Stimulated activated CD4-positive, alpha-beta T cell treated with anti-CD3 and anti-CD28 coated beads, TNF-alpha, amount 100 ng/mL, for 48 hours (primary cell): Measurements from ENCODE around the gene ZDHHC1.
"Not testable (repeated sequence)": the region's sequence is repeated elsewhere in the genome, so short reads cannot be mapped to it uniquely, and the experiment has no call there.

ENCODE experiments used
- DNase-seq, 3 donors: peaks; one replicate each; pipeline ENCODE4 v3.0.0-alpha.2; 2020; ENCODE audit warnings: low read depth in 3 of 3

The ZDHHC1 gene

DNA sequence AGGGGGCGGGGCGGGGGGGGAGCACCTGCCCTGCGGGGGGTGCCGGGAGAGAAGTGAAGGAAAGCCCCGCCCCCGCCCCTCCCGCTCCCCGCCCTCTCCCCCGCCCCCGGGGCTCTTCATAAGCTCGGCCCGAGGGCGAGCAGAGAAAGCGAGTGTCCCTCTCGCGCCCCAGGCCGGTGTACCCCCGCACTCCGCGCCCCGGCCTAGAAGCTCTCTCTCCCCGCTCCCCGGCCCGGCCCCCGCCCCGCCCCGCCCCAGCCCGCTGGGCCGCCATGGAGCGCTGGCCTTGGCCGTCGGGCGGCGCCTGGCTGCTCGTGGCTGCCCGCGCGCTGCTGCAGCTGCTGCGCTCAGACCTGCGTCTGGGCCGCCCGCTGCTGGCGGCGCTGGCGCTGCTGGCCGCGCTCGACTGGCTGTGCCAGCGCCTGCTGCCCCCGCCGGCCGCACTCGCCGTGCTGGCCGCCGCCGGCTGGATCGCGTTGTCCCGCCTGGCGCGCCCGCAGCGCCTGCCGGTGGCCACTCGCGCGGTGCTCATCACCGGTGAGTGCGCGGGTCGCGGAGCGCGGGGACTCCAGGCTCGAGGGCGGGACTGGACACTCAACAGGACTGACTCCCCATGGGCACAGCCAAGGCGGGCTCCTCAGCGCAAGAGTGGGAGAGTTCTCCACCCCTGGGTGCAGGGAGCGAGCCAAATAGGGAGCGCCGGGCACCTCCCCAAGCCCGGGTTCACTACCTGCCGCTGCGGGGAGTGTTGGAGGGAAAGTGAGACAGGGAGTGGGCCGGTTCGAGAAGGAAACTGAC, 14.9 kb upstream of the ZDHHC1 start, which contains the start of gene HSD11B2:
HSD11B2 (plus strand) TSS at position 145 of the 798 bp plus-strand sequence; CDS start at position 273, 128 bp downstream.
- DNase-seq, result no peak

DNA sequence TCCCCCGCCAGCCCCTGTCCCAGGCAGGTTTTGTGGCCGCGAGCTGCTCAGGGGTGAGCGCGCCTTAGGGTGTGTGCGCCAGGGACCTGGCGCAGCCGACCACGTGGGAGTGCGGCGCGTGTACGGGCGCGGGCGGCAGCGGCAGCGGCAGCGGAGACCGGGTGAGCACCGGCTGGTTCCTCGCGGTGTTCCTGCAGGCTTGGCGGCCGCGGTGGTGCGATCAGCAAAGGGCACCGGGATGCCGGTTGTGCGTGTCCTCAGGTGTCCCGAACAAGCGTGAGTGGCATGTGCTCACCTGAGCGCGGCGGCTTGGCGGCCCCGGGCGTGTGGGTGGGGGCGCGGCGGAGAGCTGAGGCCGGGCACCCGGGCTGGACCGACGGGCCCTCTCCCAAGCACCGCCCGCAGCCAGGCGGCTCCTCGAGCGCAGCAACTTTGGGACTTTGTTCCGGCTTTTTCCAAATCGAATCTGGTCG, 14.3 kb upstream of the ZDHHC1 start:
- no peak for DNase-seq

DNA sequence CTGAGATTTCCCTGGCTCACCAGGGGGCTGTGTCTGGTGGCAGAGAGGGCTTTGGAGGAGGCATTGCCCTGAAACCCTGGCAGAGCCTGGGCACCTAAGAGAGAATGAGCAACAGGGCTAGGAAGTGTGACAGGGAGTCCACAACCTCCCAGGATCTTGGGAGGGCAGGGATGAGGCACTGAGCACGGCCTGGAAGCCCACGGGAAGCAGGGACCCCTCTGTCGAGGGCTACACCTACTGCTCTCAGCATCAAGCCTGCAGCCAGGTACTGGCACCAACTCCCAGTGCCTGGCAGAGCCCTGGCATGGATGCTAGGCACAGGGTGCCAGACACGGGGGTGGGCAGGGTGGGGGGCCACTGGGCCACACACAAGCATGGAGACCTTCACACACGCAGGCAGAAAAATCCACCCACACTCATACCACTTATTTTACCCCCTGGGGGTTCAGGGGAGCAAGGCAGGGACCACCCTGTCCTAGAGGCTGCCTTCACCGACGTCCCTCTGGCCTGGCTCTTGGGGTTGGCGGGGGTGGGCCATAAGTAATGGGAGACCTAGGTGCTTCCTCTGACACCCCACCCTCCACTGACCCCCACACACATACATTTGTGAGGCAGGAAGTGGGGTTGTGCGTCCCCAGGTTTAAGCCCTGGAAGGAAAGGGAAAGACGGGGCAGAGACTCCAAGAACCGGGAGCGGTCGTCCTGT, 13.7 kb upstream of the ZDHHC1 start:
- DNase-seq, result no peak

DNA sequence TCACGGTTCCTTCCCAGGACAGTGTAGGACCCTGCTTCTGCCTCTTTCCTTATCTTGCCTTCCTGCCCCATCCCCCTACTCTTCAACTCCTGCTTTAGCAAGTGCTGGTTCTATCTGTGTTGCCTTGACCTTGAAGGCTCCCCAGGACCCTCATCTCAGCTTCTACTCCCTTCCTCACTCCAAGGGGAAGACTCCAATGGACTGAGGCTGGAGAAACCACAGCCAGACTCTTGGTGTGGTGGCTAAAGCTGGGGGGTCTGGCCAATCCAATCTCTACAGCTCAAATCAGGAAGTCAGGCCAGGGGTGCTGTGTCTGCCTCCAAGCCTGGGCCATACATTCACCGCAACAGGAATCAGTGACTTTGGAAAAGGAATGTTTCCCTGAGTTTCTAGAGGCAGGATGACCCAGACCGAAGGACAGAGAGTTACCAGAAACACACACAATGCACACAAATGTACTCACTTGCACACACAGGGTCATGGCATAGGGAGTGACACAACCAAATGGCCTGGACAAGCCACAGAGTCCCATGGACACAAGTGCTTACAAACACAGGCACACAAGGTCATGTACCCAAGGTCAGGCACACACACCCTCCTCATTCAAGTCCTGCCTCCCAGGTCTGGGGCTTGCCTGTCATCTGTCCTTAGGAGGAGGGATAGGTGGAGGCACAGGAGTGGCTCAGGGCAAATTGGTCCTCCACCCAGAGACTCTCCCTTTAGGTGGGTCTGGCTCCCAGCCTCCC, 12.9 kb upstream of the ZDHHC1 start:
- DNase-seq, result no peak

DNA sequence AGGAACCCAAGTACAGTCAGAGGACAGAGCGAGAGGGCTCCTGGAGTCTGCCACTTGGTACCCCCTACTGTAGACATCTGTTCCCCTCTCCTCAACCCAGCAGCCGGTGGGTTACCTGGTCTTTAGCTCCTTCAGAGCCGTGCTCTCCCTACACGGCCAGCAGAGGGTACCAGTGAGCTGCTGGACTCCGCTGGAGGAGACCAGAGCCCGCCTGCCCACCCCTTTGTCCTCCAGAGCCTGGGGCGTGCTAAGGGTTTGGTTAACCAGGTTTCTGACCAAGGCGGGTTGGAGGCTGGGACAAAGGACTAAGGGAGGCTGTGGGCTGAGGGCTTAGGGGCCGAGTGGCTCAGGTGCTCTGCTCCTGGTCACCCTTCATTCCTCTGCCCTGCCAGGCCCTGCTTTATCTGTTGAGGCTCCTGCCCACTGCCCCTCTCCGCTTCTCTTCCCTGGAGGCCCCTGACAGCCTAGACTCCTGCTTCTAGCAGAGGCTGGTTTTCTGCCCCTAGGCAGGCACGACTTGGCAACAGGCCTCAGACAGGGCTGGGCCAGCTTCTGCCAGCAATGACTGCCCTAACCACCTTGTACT, 12.0 kb upstream of the ZDHHC1 start:
- DNase-seq, result peak; percentile 23 to 41 (median 40)

DNA sequence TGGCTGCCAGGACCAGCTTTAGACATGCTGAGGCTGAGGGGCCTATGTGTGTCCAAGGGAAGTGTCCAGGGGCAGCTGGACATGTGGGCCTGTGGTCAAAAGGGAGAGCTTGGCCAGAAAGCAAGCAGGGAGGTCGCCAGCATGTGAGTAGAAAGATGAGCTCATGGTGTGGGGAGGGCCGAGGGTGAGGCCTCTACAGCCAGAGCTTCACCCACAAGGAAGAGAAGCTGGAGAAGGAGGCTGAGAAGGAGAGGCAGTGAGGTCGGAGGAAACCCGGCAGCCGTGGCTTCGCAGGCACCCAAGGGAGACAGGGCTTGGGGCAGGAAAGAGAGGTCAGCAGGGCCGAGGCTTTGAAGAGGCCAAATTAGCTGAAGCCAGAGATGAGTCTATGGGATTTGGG, 10.7 kb upstream of the ZDHHC1 start:
- DNase-seq, result no peak

DNA sequence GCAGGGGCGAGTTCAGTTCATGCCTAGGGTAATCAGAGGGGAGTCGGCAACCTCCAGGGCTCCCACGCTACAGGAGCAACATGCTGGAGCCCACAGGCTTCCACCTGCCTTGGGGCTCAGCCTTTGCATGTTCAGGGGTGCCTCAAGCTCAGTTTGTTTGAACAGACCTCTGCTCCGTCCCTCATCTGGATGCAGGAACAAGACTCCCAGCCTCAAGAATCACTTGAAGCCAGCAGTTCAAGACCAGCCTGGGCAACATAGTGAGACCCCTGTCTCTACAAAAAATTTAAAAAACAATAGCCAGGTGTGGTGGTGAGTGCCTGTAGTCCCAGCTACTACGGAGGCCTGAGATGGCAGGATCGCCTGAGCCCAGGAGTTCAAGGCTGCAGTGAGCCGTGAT, 9.7 kb upstream of the ZDHHC1 start:
- no peak for DNase-seq

DNA sequence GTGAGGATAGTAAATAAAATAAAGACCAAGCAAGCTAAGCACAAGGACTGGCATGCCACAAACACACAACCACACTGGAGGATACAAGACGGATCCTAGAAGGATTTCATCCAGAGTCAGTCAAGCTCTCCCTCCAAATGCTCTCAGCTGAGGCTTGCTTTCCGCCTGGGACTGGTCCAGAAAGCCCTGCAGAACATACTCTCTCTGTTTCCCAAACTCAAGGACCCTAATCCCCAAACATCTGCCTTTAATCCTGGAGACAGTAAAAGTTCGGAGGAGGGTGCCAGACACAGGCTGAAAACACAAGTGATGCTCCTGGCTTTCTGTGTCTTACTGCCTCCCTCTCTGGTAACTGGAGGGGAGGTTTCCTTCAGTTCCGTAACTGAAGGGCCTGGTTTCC, 9.3 kb upstream of the ZDHHC1 start:
- DNase-seq, result no peak

DNA sequence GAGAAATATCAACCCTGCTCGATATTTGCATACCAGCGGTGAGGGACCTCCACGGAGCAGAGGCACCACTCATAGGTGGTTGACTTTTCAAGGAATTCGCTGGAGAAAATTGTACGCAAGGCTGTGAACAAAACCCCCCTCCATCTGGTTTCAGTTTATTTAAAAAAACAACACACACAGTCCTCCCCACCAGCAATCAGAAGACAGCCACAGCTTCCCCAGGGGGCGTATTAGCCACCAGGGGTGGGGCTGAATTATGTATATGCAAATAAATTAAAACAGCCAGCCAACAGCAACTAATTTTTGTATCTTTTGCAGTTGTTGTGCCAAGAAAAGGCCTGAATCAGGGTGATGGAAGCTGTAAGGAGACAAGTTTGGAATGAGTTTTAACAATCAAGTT, 8.8 kb upstream of the ZDHHC1 start:
- DNase-seq, result no peak

DNA sequence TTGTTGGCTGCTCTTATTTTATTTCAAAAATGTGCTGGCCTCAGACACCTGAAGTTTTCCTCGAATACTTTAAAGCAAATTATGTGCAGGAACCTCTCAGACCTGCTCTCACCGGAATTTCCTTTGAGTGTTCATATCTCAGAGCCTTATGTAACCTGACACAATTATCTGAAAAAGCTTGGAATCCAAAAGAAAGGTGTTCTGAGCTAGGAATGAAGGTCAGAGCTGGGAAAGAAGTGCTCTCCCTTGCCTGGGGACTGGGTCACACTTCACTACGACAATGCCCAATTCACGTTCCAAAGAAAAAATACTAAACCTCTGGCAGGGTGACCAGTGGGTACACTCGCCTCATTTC, 8.0 kb upstream of the ZDHHC1 start:
- DNase-seq, result no peak

DNA sequence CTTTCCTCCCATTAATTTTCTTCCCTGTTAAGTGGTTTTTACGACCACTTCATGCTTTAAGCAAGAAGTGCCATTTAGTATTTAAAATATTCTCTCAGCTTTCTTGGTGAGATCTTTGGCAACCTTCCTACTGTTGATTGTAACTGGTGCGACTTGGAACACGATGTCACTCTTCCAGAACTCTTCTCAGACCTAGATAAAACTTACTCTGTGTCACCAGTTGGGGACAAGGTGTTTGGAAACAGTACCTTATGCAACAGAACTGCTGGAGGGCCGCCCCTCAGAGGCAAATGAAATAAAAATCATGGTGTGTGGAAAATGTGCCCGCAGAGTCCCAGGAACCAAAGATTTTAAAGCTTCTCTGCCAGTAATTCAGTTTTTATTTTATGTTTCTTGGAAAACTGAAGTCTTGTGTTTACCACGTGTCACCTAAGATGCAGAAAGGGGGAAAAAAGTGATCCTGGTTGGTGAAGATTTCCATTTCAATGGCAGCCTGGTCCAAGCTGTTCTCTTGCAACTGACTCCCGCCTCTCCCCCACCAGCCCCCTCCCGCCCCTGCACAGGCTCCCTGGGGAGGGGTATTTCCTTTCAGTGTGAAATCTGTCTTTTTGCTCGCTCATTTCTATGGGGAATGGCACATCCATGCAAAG, 7.5 kb upstream of the ZDHHC1 start:
- no peak for DNase-seq

DNA sequence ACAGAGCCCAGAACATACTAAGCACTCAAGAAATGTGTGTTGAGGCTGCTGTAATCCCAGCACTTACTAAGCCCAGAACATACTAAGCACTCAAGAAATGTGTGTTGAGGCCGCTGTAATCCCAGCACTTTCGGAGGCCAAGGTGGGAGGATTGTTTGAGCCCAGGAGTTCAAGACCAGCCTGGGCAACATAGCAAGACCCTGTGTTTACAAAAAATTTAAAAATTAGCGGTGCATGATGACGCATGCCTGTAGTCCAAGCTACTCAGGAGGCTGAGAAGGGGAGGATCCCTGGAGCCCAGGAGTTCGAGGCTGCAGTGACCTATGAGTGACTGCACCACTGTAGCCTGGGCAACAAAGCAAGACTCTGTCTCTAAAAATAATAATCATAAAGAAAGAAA, 6.7 kb upstream of the ZDHHC1 start:
- DNase-seq, result no peak

DNA sequence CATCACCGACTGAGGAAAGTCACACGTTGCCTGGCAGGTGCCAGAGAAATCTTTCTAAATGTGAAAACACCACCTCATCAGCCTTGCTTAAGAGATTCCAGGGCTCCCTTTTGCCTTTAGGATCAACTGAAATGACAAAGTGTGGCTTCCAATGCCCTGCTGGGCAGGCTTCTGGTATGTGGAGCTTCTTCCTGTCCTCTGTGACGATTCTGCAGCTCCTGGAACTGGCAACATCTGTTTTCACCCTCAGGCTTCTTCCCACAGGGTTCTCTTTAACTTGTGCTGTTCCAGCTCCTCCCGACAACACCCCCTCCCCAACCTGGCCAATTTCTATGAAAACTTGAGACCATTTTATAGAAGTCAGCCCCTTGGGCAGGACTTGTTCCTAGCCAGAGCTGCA, 4.8 kb upstream of the ZDHHC1 start:
- DNase-seq, result no peak

DNA sequence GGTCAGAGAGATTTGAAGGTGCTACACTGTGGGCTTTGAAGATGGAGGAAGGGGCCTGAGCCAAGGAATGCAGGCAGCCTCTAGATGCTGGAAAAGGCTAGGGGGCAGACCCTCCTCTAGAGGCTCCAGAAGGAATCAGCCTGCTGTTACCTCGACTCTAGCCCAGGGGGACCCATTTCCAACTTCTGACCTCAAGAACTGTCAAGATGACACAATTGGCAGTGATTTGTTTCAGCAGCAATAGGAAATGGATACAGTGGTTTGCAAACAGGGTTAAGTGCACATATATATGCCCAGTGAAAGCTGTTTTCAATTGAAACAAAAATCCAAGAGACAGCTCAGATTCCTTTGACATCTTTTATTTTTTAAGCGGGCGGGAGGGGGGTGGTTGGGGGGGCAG, 3.7 kb upstream of the ZDHHC1 start:
- DNase-seq, result no peak

DNA sequence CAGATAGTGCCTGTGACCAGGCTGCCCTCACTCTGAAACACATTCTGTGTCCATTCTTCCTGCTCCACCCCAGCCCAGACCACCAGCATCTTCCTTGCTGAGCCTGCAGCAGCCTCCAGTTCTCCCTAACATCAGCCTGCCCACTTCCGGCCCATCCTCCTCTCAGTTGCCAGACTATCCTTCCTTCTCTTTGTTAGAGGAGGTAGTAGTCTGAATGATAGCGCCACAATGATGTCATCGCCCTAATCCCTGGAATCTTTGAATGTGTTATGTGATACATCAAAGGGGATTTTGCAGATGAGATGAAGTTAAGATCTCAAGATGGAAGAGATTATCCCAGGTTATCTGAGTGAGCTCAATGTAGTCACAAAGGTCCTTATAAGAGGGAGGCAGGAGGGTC, 3.2 kb upstream of the ZDHHC1 start:
- DNase-seq, result no peak

DNA sequence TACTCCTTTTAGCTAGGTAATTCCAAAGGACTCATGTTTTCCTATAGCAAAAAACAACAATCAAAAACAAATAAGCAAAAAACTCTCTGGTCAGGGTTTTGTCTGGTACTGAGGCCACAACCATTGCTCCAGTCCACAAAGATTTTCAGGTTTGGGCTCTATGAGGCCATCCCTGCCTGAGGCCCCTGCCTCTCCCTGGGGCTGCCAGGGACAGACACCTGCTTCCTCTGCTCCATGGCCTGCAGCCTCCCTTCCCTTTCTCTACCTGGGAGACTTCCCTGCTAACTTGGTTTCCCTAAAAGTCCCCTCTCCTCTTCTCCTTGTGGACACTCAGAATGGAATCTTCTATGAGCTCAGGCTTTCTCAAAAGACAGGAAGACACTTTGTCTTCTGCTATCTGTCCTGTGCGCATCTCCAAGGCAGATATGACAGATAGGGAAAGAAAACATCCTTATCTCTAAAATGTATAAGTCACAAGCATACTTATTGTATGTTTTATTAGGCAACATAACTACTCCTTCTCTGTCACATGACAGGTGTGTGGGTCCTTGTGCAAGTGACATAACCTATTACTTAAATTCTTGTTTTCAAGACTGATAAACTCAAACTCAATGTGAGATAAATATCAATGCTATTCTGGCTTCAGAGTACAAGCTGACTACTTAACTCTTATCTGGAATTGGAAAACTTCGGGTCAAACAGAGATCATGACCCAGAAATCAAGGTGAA, 1.2 kb upstream of the ZDHHC1 start:
- DNase-seq, result no peak

DNA sequence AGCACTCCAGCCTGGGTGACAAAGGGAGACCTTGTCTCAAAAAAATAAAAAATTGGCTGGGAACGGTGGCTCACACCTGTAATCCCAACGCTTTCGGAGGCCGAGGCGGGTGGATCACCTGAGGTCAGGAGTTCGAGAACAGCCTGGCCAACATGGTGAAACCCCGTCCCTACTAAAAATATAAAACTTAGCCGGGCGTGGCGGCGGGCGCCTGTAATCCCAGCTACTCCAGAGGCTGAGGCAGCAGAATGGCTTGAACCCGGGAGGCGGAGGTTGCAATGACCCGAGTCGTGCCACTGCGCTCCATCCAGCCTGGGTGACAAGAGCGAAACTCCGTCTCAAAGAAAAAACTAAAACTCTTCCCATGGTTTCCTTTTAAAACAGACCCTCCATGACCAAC, 856 bp downstream of the ZDHHC1 start:
- not testable (repeated sequence) for DNase-seq

DNA sequence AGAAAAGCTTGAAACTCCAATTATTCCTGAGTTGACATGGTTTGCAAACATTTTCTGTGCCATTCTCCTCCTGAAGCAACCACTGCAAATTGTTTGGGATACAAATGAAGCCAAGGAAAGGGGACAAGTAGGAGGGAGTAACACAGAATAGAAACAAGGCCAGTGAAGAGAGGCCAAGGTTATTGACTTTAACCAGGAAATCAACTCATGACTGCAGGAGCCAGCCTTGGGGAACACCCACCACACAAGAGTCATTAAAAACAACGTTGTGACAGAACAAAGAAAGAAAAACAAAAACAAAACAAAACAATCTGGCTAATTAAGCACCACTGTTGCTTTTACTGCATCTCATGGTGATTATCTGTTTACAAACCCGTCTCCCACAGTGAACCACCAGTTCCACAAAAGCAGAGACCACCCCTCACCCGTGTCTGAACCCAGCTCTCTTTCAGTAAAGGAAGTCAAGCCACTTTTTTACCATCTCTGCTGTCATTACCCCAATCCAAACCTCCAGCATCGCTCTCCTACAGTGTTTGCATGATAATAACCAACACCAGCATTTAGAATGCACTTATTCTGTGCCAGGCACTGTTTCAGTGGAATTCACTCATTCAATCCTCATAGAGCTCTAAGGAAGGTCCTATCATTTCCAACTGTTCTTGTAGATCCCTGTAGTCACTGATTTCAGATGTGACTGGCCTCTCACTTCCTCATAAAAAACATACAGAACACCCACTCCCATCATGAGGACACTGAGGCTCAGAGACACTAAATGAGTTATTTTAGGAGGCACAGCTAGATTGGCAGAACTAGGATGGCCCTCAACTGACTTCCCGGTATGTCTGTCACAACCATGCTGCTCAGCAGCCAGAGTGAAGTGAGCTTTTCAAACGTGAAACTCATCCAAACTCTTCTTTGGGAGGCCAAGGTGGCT, 2.0 kb downstream of the ZDHHC1 start:
- DNase-seq, result no peak

DNA sequence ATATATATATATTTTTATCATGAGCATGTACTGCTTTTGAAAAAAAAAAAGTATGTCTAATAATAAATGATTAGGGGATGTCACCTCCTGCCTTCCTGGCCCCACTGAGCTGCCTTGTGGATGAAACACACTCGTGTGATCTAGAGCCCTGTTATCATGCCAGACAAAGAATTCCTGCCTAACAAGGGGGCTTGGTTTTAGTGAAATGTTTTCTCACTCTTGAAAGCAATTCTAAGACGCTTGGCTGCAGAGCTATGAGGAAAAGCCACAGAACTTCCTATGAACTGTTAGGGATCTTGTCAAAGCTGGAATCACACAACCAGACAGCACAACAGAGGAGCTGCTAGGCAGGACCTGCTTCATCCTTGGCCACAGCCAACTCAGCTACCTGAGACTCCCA, 4.0 kb downstream of the ZDHHC1 start:
- DNase-seq, result no peak

DNA sequence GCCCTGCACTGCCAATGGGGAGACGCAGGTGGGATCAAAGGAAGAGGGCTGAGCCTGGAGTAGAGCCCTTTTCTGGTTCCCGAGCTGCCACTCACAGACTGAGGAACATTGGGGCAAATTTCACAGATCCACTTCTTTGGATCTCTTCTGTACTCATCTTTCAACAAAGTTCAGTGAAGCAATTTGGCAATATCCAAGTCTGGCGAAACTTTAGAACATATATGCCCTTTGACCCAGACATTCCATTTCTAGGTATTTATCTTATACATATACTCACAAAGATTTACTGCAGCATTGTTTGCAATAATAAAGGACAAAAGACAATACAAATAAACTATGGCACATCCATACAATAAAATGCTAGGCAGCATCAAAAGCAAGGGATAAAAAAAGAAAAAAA, 4.9 kb downstream of the ZDHHC1 start:
- DNase-seq, result no peak
